ENCODE results near the gene BEND3.

BEND3 gene

GRCh38 chr6:107132330-107132954 lies 17.1 kb upstream of the BEND3 start:
- no peaks in the 10 kb centered on the region for H3K36me3 Mint-ChIP-seq (ENCODE audit: low read depth)
- H3K4me1 Mint-ChIP-seq, result peaks cover 9% of the 10 kb centered on the region
- no peak overlapping the region for H3K4me3 Mint-ChIP-seq
- no peaks in the 10 kb centered on the region for H3K9me3 Mint-ChIP-seq
- no peak overlapping the region for H3K27ac Mint-ChIP-seq
- H3K27me3 Mint-ChIP-seq (ENCODE audit: low read depth), result no peaks in the 10 kb centered on the region
- TF ChIP-seq CTCF (IDR thresholded peaks at IDR 0.05; ENCODE audit: unreplicated experiment in 3 of 3), result peak; percentile 50 to 66 (median 61)

GRCh38 chr6:107129370-107129925 lies 14.1 kb upstream of the BEND3 start:
- peaks cover 7% of the 10 kb centered on the region for H3K27me3 Mint-ChIP-seq (ENCODE audit: low read depth)
- no peak for TF ChIP-seq CTCF (IDR thresholded peaks at IDR 0.05; ENCODE audit: unreplicated experiment in 3 of 3)
- no peaks in the 10 kb centered on the region for H3K9me3 Mint-ChIP-seq
- no peak overlapping the region for H3K4me3 Mint-ChIP-seq
- H3K4me1 Mint-ChIP-seq, result peaks cover 16% of the 10 kb centered on the region
- H3K27ac Mint-ChIP-seq, result peak overlapping the region in 1 of 3 experiments; percentile 30
- H3K36me3 Mint-ChIP-seq (ENCODE audit: low read depth), result no peaks in the 10 kb centered on the region

GRCh38 chr6:107128577-107128976 lies 13.3 kb upstream of the BEND3 start:
- Mint-ChIP-seq H3K36me3 (ENCODE audit: low read depth) (no peaks in the 10 kb centered on the region), H3K27me3 (ENCODE audit: low read depth) (peaks cover 7% of the 10 kb centered on the region), H3K27ac (no peak overlapping the region), H3K4me3 (no peak overlapping the region), H3K4me1 (peaks cover 16% of the 10 kb centered on the region), H3K9me3 (no peaks in the 10 kb centered on the region)
- no peak for TF ChIP-seq CTCF (IDR thresholded peaks at IDR 0.05; ENCODE audit: unreplicated experiment in 3 of 3)

- H3K36me3 Mint-ChIP-seq (ENCODE audit: low read depth), result no peaks in the 10 kb centered on the region
- TF ChIP-seq CTCF (IDR thresholded peaks at IDR 0.05; ENCODE audit: unreplicated experiment in 3 of 3), result no peak
- no peaks in the 10 kb centered on the region for H3K9me3 Mint-ChIP-seq
Observed at GRCh38 chr6:107128175-107128574, 12.9 kb upstream of the BEND3 start.

GRCh38 chr6:107125771-107126170 lies 10.5 kb upstream of the BEND3 start:
- Mint-ChIP-seq H3K36me3 (ENCODE audit: low read depth) (no peaks in the 10 kb centered on the region), H3K27me3 (ENCODE audit: low read depth) (peaks cover 11% of the 10 kb centered on the region), H3K27ac (no peak overlapping the region), H3K4me3 (no peak overlapping the region), H3K9me3 (no peaks in the 10 kb centered on the region), H3K4me1 (peaks cover 16% of the 10 kb centered on the region)
- TF ChIP-seq CTCF (IDR thresholded peaks at IDR 0.05; ENCODE audit: unreplicated experiment in 3 of 3), result no peak

More at GRCh38 chr6:107128175-107128574, 12.9 kb upstream of the BEND3 start:
- Mint-ChIP-seq H3K27ac (no peak overlapping the region), H3K4me3 (no peak overlapping the region), H3K4me1 (peaks cover 16% of the 10 kb centered on the region), H3K27me3 (ENCODE audit: low read depth) (peaks cover 7% of the 10 kb centered on the region)

- peak overlapping the region in 1 of 3 experiments; percentile 84 for H3K27ac Mint-ChIP-seq
- no peak overlapping the region for H3K4me3 Mint-ChIP-seq
- H3K4me1 Mint-ChIP-seq, result peaks cover 16% of the 10 kb centered on the region
- H3K9me3 Mint-ChIP-seq, result no peaks in the 10 kb centered on the region
- no peaks in the 10 kb centered on the region for H3K36me3 Mint-ChIP-seq (ENCODE audit: low read depth)
- H3K27me3 Mint-ChIP-seq (ENCODE audit: low read depth), result peaks cover 11% of the 10 kb centered on the region
- TF ChIP-seq CTCF (IDR thresholded peaks at IDR 0.05; ENCODE audit: unreplicated experiment in 3 of 3), result no peak
Observed at GRCh38 chr6:107124934-107125348, 9.6 kb upstream of the BEND3 start.

All from nephron (organoid).